NB4 (cell line): ENCODE measurements around the gene MC2R.

Source experiments
- CTCF ChIP-seq: IDR thresholded peaks from one replicate; pipeline ENCODE4 v1.5.1; 2012; ENCODE audit warnings: low read depth, low read length
- POLR2A ChIP-seq: IDR thresholded peaks from 2 replicates; pipeline ENCODE4 v1.6.1; 2011; ENCODE audit warnings: mild to moderate bottlenecking; ENCODE audit not compliant: insufficient read length; ENCODE audit errors: extremely low read depth

- TF ChIP-seq CTCF = no peak
- no peak for TF ChIP-seq POLR2A
Observed at GRCh38 chr18:13871701-13872100, 43.6 kb downstream of the MC2R start.
